ENCODE results near the gene CDK17. TPM values are rescaled to one million over a fixed set of nuclear protein-coding genes. Genes with fewer than 3 reads are reported as not detected.

The CDK17 gene
- total and polyA plus RNA-seq, 2 of the 8 experiments (the other 6 are each of a cell fraction or from before 2014, with no cell fraction given): 5.8 to 20.0 TPM

DNA sequence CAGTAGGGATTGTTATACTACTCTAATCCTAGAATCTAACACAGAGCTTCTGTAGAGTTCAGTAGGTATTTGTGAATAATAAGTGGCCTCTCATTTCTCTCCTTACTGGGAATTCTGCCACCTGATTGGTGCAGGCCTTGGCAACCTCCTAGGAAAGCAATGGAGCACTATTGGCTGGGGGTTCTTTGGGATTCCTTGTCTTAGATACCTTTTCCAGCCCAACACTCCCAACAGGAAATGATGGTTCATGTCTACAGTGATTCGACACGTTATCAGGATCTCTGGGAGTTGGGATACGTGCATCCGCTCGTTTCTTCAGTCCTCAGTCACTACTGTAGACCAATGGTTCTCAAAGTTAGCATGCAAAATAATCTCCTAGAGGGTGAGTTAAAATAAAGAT, 138.7 kb downstream of the CDK17 start (continued):
- TF ChIP-seq ASH2L (IDR thresholded peaks at IDR 0.05; ENCODE audit: low read length) (no peak), SP2 (IDR thresholded peaks at IDR 0.05; ENCODE audit: low read length) (no peak)
